IPS-18c (cell line): ENCODE results near the gene CUEDC1.
A peak's percentile ranks its signal among the peaks of the same experiment; 100 is the strongest.
"Not testable (repeated sequence)": the region's sequence is repeated elsewhere in the genome, so short reads cannot be mapped to it uniquely, and the experiment has no call there.

Experiments
- H3K4me3 ChIP-seq: 2 replicates; pipeline ENCODE4 v1.7.0; 2013; ENCODE audit warnings: low read depth, mild to moderate bottlenecking, low read length, moderate library complexity; ENCODE audit not compliant: insufficient read depth
- H3K9me3 ChIP-seq: one replicate; pipeline ENCODE4 v1.6.1; 2013; ENCODE audit warnings: mild to moderate bottlenecking, low read length, moderate library complexity; ENCODE audit not compliant: control insufficient read depth, insufficient read depth

Gene CUEDC1

DNA sequence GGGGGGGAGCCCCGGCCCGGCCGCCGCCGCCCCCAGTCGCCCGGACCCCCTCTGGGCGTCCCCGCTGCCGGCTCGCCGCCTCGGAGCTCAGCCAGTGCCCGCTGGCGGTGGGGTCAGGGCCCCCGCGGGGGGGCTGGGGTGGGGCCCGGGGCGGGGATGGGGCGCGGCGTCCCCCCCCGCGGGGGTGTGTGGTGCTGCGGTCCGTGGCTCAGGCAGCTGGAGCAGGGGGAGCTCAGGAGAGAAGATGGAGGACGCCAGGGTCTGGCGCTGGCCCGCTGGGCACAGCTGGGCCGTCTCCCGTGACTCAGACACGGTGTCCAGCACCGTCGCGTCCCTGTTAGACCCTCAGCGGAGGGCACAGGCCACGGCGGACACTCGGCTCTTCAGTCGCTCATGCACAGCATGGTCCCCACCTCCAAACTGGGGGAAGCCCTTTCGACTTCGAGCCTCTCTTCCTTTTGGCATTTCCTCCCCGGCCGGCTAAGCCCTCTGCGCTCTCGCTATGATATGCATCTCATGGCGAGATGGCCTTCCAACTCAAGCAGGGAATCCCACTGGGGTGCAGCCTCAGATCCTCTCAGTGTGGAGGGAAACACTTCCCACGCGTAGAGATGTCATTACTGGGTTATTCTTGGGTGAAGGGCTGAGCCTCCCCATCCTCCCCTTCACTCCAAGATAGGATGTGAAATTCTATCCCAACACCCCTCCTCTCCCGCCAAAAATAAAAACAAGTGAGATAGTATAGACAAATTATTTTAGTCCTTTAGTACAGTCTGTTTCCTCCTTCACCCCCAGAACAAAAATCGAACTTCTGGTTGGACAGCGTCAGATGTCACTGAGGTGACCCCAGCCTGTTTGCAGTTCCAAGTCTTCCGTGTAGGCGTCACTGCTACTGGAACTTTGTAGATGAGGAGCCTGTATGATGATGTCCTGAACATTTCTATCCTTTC is 33.4 kb upstream of the CUEDC1 start:
- Histone ChIP-seq H3K4me3 (peak overlapping the region; percentile 69), H3K9me3 (no peaks in the 10 kb centered on the region)

DNA sequence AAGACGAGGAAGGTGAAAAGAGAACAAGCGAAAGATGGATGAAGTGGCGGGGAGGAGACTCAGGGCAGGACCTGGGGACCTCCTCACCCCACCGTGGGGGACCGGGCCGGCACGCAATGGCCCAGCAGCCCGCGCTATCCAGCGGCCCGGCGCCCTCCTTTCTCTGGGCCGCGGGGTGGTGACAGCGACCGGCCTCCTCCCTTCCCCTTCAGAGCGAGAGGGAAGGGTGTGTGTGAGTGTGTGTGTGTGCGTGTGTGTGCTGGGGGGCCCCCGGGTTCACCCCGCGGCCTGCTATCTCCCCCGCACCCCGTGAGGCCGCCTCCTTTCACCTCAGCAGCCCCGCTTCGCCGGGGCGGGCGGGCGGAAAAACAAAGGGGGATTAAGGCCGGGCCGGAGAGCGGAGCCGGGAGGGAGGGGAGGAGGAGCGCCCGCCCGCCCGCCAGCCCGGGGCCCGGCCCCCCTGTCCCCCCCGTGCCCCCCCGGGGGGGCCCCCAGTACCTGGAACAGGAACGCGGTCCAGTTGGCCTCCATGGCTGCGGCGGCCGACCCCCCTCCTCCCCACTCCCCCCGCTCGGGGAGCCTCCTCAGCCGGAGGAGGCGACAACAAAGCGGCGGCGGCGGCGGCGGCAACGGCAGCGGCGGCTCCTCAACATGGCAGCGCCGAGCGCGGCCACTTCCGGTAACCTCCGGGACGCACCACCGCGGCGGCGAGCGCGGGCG is 32.5 kb upstream of the CUEDC1 start, which contains the start of gene VEZF1:
Gene VEZF1 (minus strand): TSS at position 674 of the 720 bp plus-strand sequence. CDS start 143 bp downstream, at position 531.
- H3K9me3 ChIP-seq: no peaks in the 10 kb centered on the region
- H3K4me3 ChIP-seq: peak within 1 kb of the TSS; percentile 80

DNA sequence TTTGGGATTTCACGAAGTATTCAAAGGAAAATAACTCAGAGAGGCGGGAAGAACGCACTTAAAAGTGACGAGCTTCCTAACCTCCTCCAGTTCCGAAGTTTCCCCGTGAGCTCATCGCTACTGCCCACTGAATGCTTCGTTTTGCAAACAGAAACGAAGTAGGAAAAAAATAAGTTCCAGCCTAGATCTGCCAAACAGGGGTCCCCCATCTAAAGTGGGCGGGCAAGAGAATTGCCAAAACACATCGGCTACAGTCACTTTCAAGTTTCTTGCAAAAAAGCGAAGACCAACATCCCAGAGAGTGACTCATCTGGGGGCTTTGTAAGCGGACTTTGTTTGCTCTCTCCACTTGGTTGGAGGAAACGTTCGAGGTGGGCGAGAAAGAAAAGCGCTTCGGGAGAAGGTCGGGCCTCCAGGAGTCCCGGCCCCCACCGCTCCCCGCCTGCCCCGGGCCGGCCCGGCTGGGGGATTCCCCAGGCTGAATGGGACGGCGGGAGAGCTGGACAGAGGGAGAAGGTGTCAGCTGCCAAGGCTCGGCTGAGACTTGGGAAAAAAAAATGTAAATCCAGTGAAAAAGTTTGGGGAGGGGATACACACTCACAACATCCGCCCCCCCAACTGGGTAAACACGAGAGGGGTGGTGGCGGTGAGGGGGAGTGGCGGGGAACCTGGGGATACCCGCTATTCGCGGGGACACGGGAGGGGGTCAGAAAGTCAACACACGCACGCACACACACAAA is 31.8 kb upstream of the CUEDC1 start:
- peak overlapping the region; percentile 80 for H3K4me3 ChIP-seq
- no peaks in the 10 kb centered on the region for H3K9me3 ChIP-seq

DNA sequence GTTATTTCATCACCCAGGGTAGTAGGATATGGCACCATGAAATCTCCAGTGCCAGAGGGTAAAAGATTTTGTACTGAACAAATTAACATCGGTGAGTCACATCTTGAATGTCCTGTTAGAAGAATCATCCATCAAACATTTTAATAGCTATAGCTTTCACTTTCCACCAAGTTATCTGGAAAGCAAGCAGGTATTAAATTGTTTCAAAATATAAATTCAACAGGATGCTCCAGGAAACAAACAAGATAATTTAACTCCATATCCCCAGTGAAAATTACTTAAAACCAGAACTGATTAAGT is 30.4 kb upstream of the CUEDC1 start:
- Histone ChIP-seq H3K4me3 (no peak overlapping the region), H3K9me3 (no peaks in the 10 kb centered on the region)

DNA sequence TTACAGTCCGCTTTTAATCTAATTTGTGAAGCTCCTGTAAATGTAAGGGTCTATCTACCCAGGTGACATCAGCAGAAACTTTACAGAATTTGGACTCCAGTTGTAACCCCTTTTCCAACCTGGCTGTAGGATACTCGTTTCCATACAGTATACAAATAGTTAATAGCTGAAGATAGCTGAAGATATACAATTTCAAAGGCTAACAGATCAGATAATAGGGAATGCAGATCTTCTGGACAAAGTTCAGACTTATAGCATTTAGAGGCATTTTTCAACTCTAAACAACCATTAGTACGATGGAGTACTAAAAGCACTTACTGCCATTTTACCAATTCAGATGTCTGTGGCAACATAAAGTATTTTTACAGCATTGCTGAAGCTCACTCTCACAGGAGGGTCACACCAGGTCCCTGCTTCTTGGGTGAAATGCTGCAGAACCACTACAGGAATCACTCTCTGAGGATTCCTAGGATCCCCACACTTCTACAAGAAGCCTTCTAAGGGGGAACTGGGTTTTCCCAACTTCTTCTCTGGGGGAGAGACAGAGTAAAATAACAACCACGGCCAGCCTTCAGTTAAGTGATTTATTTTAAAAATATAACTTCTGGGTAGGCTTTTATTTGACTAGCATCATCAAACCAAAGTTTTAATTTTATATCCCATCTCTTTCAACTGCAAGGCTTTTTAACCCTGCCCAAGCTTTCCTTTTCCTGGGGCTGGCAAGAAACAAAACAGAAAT is 29.9 kb upstream of the CUEDC1 start:
- no peaks in the 10 kb centered on the region for H3K9me3 ChIP-seq
- H3K4me3 ChIP-seq: no peak overlapping the region

DNA sequence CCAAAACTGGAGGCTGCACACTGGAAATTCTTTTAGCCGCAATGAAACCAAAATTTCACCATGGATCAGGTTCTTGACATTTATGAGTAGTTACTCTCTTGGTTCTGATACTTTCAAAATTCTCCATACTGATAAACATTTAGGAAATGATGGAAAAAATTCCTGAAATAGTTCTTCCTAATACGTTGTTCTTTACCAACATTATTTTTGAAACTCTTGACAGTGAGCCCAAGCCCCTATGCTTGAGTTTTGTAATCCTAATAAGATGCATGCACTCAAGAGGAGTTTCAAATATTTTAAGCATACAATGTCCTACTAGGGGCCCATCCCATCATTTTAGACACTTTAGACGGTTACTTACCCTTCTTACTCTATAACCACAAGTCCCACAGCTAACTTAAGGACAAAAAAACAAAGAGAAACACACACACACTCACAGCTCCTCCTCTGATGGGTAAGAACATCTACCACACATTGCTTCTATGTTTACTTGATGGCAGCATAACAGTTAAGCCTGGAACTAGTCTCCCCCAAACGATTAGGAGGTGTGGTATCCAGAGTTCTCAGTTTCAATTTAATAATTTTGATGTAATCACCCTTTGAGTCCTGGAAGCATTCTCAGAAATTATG is 29.2 kb upstream of the CUEDC1 start:
- no peak overlapping the region for H3K4me3 ChIP-seq

DNA sequence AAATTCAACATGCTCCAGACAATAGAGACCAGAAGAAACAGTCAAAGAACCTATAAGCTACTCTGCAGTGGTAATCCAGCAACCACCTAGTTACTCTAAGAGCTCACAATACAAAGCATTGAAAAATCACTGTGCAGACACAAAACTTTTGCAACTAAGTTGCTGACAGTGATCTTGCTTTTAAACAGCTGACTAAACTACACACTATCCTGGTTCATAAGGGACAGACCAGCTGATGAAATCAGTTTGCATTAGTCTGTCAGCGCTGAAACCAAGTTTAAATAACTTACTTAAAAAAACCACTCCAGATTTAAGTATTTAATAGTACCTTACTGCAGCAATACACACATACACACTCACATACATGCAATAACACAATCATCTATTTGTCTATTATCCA is 28.2 kb upstream of the CUEDC1 start:
- no peak overlapping the region for H3K4me3 ChIP-seq
- no peaks in the 10 kb centered on the region for H3K9me3 ChIP-seq

More for the DNA sequence above, 29.2 kb upstream of the CUEDC1 start:
- H3K9me3 ChIP-seq: no peaks in the 10 kb centered on the region

DNA sequence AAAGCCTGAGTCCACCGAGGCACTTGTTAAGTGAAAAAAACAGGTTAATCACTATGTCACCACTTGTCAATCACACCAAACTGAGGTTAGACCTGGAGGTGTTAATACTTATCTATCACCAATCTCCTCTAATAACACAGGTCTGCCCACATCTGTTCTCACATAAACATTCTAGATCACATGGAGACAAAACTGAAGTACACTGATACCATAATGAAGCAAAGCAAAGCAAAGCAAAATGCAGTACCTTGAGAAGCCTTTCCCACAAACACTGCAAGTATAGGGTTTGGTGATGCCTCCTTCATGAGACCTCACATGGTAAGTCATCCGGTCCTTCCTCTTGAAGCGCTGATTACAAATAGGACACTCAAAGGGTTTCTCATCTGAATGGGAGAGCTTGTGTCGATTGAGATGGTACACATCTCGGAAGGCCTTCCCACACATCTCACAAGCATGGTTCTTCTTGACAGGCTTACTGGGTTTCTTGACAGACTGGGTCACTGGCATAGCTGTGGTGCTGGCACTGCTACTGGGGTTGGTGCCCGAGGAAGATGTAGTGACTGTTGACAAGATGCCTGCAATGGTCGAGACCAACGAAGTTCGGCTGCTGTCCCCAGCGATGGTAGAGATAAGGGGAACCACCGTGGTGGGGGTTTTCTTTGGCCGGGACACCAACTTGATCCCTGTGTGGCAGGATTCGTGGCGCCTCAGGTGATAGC is 27.4 kb upstream of the CUEDC1 start:
- no peak overlapping the region for H3K4me3 ChIP-seq
- no peaks in the 10 kb centered on the region for H3K9me3 ChIP-seq

DNA sequence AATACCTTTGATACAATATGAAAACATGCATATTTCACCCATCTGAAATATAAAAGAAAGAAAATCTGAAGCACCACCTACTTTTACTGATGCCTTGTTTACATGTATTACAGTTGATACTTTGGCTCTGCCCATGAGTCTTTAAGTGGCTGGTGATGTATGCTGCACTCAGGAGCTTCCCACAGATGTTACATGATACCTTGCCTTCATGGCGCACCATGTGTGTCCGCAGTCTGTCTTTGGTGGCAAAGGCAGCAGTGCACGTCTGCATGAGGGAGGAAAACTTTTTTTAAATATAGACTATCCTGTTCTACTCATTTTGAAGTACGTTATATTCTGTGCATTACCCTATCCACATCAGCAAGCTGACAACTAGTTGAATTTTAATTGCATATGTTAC is 25.3 kb upstream of the CUEDC1 start:
- H3K9me3 ChIP-seq: no peaks in the 10 kb centered on the region
- no peak overlapping the region for H3K4me3 ChIP-seq

DNA sequence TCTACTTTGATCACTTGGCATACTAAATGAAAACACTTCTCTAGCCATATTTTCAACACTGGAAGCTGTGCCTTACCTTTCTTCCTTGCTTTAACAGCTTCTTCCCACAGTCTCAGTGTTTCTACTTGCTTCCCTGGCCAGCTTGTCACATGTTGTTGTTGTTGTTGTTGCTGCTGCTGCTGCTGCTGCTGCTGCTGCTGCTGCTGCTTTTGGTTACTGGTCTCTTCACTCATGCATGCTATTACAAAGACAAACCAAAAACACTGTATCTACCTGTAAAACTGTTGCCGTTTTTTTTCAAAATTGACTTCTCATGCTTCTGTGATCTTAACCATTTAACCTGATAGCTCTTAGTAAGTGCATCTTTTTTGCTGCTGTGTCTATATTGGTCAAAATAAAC is 23.9 kb upstream of the CUEDC1 start:
- no peaks in the 10 kb centered on the region for H3K9me3 ChIP-seq
- no peak overlapping the region for H3K4me3 ChIP-seq

DNA sequence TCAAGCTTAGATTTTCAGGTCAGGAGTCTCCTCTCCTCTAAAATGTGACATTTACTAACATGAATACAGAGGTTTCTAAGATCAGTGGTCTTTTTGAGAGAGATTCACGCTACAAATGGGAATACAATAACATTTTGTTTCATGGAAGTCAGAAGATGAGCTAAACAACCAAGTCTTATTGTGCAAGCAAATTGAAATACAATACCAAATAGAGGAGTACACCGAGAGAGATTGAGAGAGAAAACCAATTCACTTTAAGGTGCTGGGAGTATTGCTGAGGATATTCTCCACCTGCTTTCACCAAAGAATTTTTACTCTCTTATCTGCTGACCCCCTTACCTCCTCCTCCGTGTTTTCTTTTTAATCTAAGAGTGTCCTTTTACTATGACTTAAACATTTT is 21.4 kb upstream of the CUEDC1 start:
- Histone ChIP-seq H3K9me3 (no peaks in the 10 kb centered on the region), H3K4me3 (no peak overlapping the region)

DNA sequence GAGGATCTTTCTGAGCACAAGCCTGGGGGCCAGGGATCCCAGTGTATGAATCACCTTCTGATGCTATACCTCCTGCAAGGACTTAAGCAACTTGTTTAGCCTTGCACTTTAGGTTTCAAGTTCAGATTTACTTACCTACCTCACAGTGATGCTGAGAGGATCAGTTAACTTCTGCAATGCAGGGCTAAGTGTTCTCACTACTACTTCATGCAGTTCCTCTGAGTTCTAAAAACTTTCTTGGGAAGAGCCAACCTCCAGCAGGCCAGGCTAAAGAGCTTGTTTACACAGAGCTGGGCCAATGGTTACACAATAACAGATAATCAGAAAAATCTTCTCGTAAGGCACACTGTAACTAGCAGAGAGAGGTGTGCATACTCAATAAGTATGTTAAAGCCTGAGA is 19.8 kb upstream of the CUEDC1 start:
- H3K4me3 ChIP-seq: no peak overlapping the region
- no peaks in the 10 kb centered on the region for H3K9me3 ChIP-seq

DNA sequence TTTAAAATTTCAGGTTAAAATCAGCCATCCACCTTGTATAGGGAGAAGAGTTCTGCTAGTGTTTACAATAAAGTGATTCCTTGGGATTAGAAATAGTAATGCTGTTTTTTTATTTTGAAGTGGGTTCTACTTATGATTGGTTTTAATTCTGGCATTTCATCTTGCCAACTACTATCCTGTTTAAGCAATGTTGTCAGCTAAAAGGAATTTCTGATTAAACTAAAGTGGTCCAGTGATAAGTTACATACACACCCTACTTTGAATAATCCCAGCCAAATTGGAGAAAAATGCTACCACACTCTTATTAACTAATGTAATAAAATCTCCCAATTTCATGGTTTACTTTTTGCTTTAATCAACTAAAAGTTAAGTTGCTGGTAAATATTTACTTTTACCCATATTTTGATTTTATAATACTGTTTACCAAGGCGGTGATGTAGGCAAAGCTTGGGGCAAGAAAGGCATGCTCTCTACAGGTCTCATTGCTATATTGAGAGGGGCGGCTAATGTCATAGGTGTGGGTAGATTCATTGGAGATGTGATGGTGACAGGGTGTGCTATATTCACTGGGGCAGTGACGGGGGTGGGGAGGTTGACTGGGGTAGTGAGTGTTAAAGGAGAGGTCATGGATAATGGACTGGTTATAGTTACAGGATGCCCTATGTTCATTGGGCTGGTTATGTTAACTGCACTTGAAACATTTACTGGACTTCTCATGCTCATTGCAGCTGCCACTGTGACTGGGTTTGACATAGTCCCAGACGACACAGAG is 19.0 kb upstream of the CUEDC1 start:
- not testable (repeated sequence) for H3K4me3 ChIP-seq, H3K9me3 ChIP-seq

DNA sequence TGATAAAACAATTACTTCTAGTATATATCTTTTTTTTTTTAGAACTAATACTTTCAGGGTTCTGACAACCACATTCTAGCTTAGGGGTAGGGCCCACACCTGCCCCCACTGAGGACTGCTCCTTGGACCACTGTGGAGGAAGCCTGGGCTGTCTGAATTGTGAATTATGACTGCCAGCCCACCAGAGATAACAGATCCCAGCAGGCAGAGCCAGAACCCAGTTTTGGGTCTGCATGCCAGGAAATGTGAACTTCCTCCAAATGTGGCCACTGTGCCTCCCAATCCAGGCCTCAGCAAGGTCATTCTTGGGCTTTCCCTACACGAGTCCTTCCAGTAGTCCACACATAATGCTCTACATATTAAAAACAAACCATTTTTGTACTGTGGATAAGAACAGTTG is 16.9 kb upstream of the CUEDC1 start:
- Histone ChIP-seq H3K9me3 (no peaks in the 10 kb centered on the region), H3K4me3 (no peak overlapping the region)

DNA sequence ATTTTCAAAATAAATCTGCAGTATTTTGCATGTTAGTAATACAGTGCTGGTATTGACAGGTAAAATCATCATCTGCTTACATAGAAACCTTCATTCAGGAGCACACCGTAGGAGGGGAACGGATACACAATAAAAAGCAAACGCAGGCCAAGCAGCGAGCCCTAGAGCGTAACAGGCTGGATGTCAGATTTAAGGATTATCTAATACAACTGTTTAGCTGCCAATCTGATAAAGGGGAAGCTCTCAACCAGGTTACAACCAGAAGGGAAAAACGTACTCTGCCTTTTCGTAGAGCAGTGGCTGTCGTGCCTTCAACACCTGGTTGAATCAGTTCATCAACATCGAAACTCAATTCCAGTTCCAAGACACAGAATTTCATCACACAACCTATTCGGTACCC is 16.4 kb upstream of the CUEDC1 start:
- H3K9me3 ChIP-seq: no peaks in the 10 kb centered on the region

DNA sequence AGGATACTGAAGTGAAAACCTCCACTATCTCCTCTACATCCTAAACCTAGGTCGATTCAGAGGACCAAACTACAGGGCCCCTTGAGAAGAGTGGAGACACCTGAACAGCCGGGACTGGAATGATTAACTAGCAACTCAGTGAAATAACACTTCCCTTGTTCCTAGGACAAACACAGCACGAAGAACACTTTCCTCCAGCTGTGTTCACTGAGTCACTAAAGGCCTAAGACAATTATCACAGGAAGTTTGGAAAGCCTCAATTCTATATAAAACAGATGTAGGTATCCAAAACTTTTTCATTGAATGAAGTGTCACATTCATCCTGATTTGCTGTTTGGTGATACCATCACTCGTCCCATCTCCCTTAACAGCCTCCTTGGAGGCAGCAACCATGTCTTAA is 15.5 kb upstream of the CUEDC1 start:
- Histone ChIP-seq H3K9me3 (no peaks in the 10 kb centered on the region), H3K4me3 (no peak overlapping the region)

More for the DNA sequence above, 16.4 kb upstream of the CUEDC1 start:
- no peak overlapping the region for H3K4me3 ChIP-seq
